ENCODE measurements around the gene DIS3L2. TPM values are rescaled to one million over a fixed set of nuclear protein-coding genes. Genes with fewer than 3 reads are reported as not detected.
"Not testable (repeated sequence)": the region's sequence is repeated elsewhere in the genome, so short reads cannot be mapped to it uniquely, and the experiment has no call there.

The DIS3L2 gene
- total RNA-seq, 4 donors from 2014 or later = 13.3 to 31.0 (median 23.6) TPM

GRCh38 chr2:232353096-232353495 is 391.6 kb downstream of the DIS3L2 start:
- Histone ChIP-seq H3K27ac (no peak overlapping the region), H3K36me3 (no peaks in the 10 kb centered on the region), H3K4me3 (no peak overlapping the region), H3K27me3 (peaks cover 75% of the 10 kb centered on the region), H3K4me1 (peaks cover 0 to 23% (median 4%) of the 10 kb centered on the region in 3 donors), H3K9me3 (peaks cover 0 to 1% (median 0%) of the 10 kb centered on the region in 3 donors)
- ATAC-seq = no peak
- WGBS, 2 donors (ENCODE audit: low coverage in 1 of 2) = no CpG with 5 or more reads among the region's 8 CpGs
- TF ChIP-seq, protein P1, sequence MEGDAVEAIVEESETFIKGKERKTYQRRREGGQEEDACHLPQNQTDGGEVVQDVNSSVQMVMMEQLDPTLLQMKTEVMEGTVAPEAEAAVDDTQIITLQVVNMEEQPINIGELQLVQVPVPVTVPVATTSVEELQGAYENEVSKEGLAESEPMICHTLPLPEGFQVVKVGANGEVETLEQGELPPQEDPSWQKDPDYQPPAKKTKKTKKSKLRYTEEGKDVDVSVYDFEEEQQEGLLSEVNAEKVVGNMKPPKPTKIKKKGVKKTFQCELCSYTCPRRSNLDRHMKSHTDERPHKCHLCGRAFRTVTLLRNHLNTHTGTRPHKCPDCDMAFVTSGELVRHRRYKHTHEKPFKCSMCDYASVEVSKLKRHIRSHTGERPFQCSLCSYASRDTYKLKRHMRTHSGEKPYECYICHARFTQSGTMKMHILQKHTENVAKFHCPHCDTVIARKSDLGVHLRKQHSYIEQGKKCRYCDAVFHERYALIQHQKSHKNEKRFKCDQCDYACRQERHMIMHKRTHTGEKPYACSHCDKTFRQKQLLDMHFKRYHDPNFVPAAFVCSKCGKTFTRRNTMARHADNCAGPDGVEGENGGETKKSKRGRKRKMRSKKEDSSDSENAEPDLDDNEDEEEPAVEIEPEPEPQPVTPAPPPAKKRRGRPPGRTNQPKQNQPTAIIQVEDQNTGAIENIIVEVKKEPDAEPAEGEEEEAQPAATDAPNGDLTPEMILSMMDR (IDR thresholded peaks at IDR 0.05) = no peak
- TF ChIP-seq POLR2A (IDR thresholded peaks at IDR 0.05) = no peak
- TF ChIP-seq POLR2AphosphoS5 (IDR thresholded peaks at IDR 0.05) = no peak
- no peak for TF ChIP-seq EP300 (IDR thresholded peaks at IDR 0.05)

GRCh38 chr2:232353660-232354059 is 392.1 kb downstream of the DIS3L2 start:
- H3K9me3 ChIP-seq = no peaks in the 10 kb centered on the region
- H3K4me3 ChIP-seq = no peak overlapping the region
- H3K36me3 ChIP-seq = no peaks in the 10 kb centered on the region
- 72 to 76% methylated on average over 4 to 5 of the region's 7 CpGs for WGBS, 2 donors (ENCODE audit: low coverage in 1 of 2)
- peaks cover 0 to 23% (median 4%) of the 10 kb centered on the region in 3 donors for H3K4me1 ChIP-seq
- peaks cover 72% of the 10 kb centered on the region for H3K27me3 ChIP-seq
- H3K27ac ChIP-seq = no peak overlapping the region
- no peak for TF ChIP-seq POLR2A (IDR thresholded peaks at IDR 0.05)
- TF ChIP-seq POLR2AphosphoS5 (IDR thresholded peaks at IDR 0.05) = no peak
- TF ChIP-seq, protein P1 (IDR thresholded peaks at IDR 0.05) = no peak
- no peak for TF ChIP-seq EP300 (IDR thresholded peaks at IDR 0.05)
- no peak for ATAC-seq

DNA sequence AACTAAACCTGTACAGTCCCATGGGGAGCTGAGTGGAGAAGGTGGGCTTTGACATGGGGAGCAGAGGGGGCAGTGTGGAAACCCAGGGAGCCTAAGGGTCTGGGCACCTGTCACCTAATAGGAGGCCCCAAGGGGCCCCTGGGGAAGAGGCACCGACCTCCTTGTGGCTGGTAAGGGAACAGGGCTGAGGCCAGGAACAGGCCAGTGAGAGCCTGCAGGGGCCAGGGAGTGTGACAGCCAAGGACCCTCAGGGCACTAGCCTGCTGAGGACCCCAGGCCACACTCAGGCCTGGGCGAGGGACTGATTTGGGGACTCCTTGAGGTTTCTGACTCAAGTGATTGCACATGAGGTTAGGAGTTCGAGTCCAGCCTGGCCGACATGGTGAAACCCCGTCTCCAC is 392.6 kb downstream of the DIS3L2 start:
- ATAC-seq = no peak
- Histone ChIP-seq H3K4me3 (no peak overlapping the region), H3K36me3 (no peaks in the 10 kb centered on the region), H3K9me3 (no peaks in the 10 kb centered on the region), H3K27ac (no peak overlapping the region), H3K27me3 (peaks cover 68% of the 10 kb centered on the region), H3K4me1 (peaks cover 0 to 23% (median 4%) of the 10 kb centered on the region in 3 donors)
- 92% methylated on average over 4 of the region's 5 CpGs; no CpG with 5 or more reads in 1 of the 2 donors for WGBS, 2 donors (ENCODE audit: low coverage in 1 of 2)
- TF ChIP-seq, protein P1 (IDR thresholded peaks at IDR 0.05) = no peak
- no peak for TF ChIP-seq EP300 (IDR thresholded peaks at IDR 0.05)
- TF ChIP-seq POLR2A (IDR thresholded peaks at IDR 0.05) = no peak
- no peak for TF ChIP-seq POLR2AphosphoS5 (IDR thresholded peaks at IDR 0.05)

DNA sequence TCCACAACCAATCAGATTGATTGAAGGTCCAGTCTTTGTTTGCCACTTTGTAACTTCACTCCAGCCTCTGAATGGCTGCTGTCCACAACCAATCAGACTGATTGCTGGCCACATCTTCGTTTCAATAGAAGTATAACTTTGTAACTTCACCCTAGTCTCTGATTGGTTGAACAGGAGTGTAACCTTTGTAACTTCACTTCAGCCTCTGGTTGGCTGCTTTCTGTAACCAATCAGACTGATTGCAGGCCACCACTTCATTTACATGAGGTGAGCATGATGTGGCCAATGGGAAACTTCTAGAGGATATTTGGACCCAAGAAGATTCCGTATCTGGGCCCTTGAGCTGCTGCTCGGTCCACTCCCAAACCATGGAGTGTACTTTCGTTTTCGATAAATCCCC is 400.1 kb downstream of the DIS3L2 start:
- H3K27ac ChIP-seq = no peak overlapping the region
- WGBS, 2 donors (ENCODE audit: low coverage in 1 of 2) = 71 to 87% methylated on average over 1 to 5 of the region's 5 CpGs
- TF ChIP-seq, protein P1 (IDR thresholded peaks at IDR 0.05) = no peak
- TF ChIP-seq POLR2A (IDR thresholded peaks at IDR 0.05) (no peak), POLR2AphosphoS5 (IDR thresholded peaks at IDR 0.05) (no peak), EP300 (IDR thresholded peaks at IDR 0.05) (no peak)
- no peaks in the 10 kb centered on the region for H3K9me3 ChIP-seq
- no peaks in the 10 kb centered on the region for H3K4me1 ChIP-seq
- H3K27me3 ChIP-seq = peaks cover 5% of the 10 kb centered on the region
- no peak for ATAC-seq
- no peaks in the 10 kb centered on the region for H3K36me3 ChIP-seq
- H3K4me3 ChIP-seq = no peak overlapping the region

- Histone ChIP-seq H3K27ac (no peak overlapping the region), H3K36me3 (no peaks in the 10 kb centered on the region), H3K4me1 (no peaks in the 10 kb centered on the region), H3K4me3 (no peak overlapping the region), H3K27me3 (peaks cover 10% of the 10 kb centered on the region), H3K9me3 (no peaks in the 10 kb centered on the region)
- 60 to 82% methylated on average over 1 to 4 of the region's 8 CpGs for WGBS, 2 donors (ENCODE audit: low coverage in 1 of 2)
- no peak for TF ChIP-seq POLR2AphosphoS5 (IDR thresholded peaks at IDR 0.05)
- ATAC-seq = no peak
Observed at GRCh38 chr2:232362174-232362900, 400.8 kb downstream of the DIS3L2 start.

GRCh38 chr2:232363064-232363783 is 401.7 kb downstream of the DIS3L2 start:
- not testable (repeated sequence) for H3K27ac ChIP-seq, ATAC-seq, H3K36me3 ChIP-seq, H3K9me3 ChIP-seq, H3K4me1 ChIP-seq, H3K4me3 ChIP-seq
- WGBS, 2 donors (ENCODE audit: low coverage in 1 of 2) = 94% methylated on average over 2 of the region's 12 CpGs; no CpG with 5 or more reads in 1 of the 2 donors
- peaks cover 19% of the 10 kb centered on the region for H3K27me3 ChIP-seq
